Loucy (cell line): Measurements from ENCODE around the gene NAGLU.

Source experiments
- H2AFZ ChIP-seq: fragments of 200-600 bp; sonication (generic); 2 replicates; pipeline ENCODE4 v1.6.0; 2016; ENCODE audit warnings: antibody characterized with exemption, mild to moderate bottlenecking, low read length, moderate library complexity
- H3F3A ChIP-seq: fragments of 200-600 bp; 2 replicates; pipeline ENCODE4 v1.6.0; 2016; ENCODE audit warnings: antibody characterized with exemption, low read depth, mild to moderate bottlenecking
- H3K27me3 ChIP-seq: fragments of 200-600 bp; sonication (generic); 2 replicates; pipeline ENCODE4 v1.6.1; 2014; ENCODE audit warnings: low read length, mild to moderate bottlenecking; ENCODE audit not compliant: insufficient read depth, poor library complexity, severe bottlenecking
- H3K36me3 ChIP-seq: fragments of 200-600 bp; sonication (generic); 2 replicates; pipeline ENCODE4 v1.6.1; 2016; ENCODE audit warnings: low read length; ENCODE audit not compliant: insufficient read depth
- H3K4me1 ChIP-seq: fragments of 200-600 bp; sonication (generic); 2 replicates; pipeline ENCODE4 v1.5.1; 2014; ENCODE audit warnings: low read length, mild to moderate bottlenecking; ENCODE audit not compliant: insufficient read depth, poor library complexity, severe bottlenecking
- H3K4me2 ChIP-seq: fragments of 200-600 bp; sonication (generic); 2 replicates; pipeline ENCODE4 v1.6.0; 2014; ENCODE audit warnings: antibody characterized with exemption, low read length, low read depth, mild to moderate bottlenecking; ENCODE audit not compliant: poor library complexity, severe bottlenecking
- H3K4me3 ChIP-seq: fragments of 200-600 bp; sonication (generic); 2 replicates; pipeline ENCODE4 v1.5.1; 2014; ENCODE audit warnings: low read length, mild to moderate bottlenecking, mixed read lengths; ENCODE audit not compliant: poor library complexity, severe bottlenecking
- H3K79me2 ChIP-seq: fragments of 200-600 bp; sonication (generic); 2 replicates; pipeline ENCODE4 v1.6.1; 2014; ENCODE audit warnings: low read length; ENCODE audit not compliant: insufficient read depth
- H3K9ac ChIP-seq: fragments of 200-600 bp; sonication (generic); 2 replicates; pipeline ENCODE4 v1.6.0; 2014; ENCODE audit warnings: mild to moderate bottlenecking, low read depth, low read length, moderate library complexity; ENCODE audit not compliant: poor library complexity, severe bottlenecking
- H3K9me2 ChIP-seq: fragments of 200-600 bp; sonication (generic); replicated peaks from 2 replicates; pipeline ENCODE4 v1.6.1; 2016; ENCODE audit warnings: low read depth, low read length, mixed read lengths
- H3K9me3 ChIP-seq: fragments of 200-600 bp; sonication (generic); 2 replicates; pipeline ENCODE4 v1.6.1; 2014; ENCODE audit warnings: mild to moderate bottlenecking, antibody characterized with exemption, low read length, low read depth; ENCODE audit not compliant: insufficient read depth
- H4K20me1 ChIP-seq: fragments of 200-600 bp; sonication (generic); 2 replicates; pipeline ENCODE4 v1.6.0; 2014; ENCODE audit warnings: antibody characterized with exemption, low read length, mild to moderate bottlenecking; ENCODE audit not compliant: insufficient read depth, poor library complexity, severe bottlenecking
- CTCF ChIP-seq: fragments of 200-600 bp; sonication (generic); conservative IDR thresholded peaks from 2 replicates; pipeline ENCODE4 v1.5.1; 2014; ENCODE audit warnings: mild to moderate bottlenecking, antibody characterized with exemption, low read length
- EZH2phosphoT487 ChIP-seq: fragments of 200-600 bp; IDR thresholded peaks from 2 replicates; pipeline ENCODE4 v1.6.1; 2018; ENCODE audit warnings: antibody characterized with exemption, mild to moderate bottlenecking, moderate library complexity, borderline replicate concordance

The NAGLU gene

DNA sequence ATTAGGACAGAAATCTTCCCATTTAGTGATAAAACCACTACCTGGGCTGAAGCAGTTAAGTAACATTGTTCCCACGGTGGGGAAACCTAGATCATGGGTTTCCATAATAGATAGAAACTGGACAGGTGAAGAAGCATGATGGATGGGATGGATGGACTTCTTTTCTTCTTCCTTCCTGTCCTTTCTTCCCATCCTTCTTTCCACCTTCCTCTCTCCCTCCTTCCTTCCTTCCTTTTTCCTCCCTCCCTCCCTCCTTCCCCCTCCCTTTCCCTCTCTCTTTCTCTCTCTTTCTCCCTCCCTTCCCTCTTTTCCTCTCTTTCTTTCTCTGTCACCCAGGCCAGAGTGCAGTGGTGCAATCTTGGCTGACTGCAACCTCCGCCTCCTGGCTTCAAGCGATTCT lies 38.4 kb downstream of the NAGLU start:
- no peak for TF ChIP-seq CTCF
- TF ChIP-seq EZH2phosphoT487 = no peak
- Histone ChIP-seq H4K20me1 (peaks cover 2% of the 10 kb centered on the region), H3K79me2 (peaks cover 42% of the 10 kb centered on the region), H3K36me3 (peaks cover 41% of the 10 kb centered on the region; the same call in 1 of the 2 replicates), H3K9me3 (no peaks in the 10 kb centered on the region), H3K27me3 (no peaks in the 10 kb centered on the region), H3K4me3 (no peak overlapping the region), H3K4me1 (peaks cover 14% of the 10 kb centered on the region), H2AFZ (no peak overlapping the region), H3K9ac (no peak overlapping the region), H3F3A (no peaks in the 10 kb centered on the region; the same call in 1 of the 2 replicates), H3K4me2 (no peak overlapping the region), H3K9me2 (no peaks in the 10 kb centered on the region)

- Histone ChIP-seq H3K4me3 (peak overlapping the region; percentile 99), H2AFZ (peak overlapping the region; percentile 95), H3K4me2 (peak overlapping the region; percentile 95), H3K79me2 (peaks cover 23% of the 10 kb centered on the region), H3K4me1 (peaks cover 11% of the 10 kb centered on the region), H3K27me3 (no peaks in the 10 kb centered on the region), H4K20me1 (no peaks in the 10 kb centered on the region), H3F3A (no peaks in the 10 kb centered on the region; the same call in 1 of the 2 replicates), H3K9me3 (no peaks in the 10 kb centered on the region), H3K36me3 (peaks cover 43% of the 10 kb centered on the region; the same call in 1 of the 2 replicates), H3K9ac (peak overlapping the region; percentile 94), H3K9me2 (no peaks in the 10 kb centered on the region)
- TF ChIP-seq CTCF = no peak
- no peak for TF ChIP-seq EZH2phosphoT487
Measured at GRCh38 chr17:42577140-42577531, 41.1 kb downstream of the NAGLU start.

- Histone ChIP-seq H2AFZ (peak within 1 kb of the TSS; percentile 95), H3K36me3 (peaks cover 44% of the 10 kb centered on the region; the same call in 1 of the 2 replicates), H3K27me3 (no peaks in the 10 kb centered on the region), H3K9me2 (no peaks in the 10 kb centered on the region), H3K79me2 (peaks cover 21% of the 10 kb centered on the region), H3K9ac (peak within 1 kb of the TSS; percentile 94), H3F3A (no peaks in the 10 kb centered on the region; the same call in 1 of the 2 replicates), H4K20me1 (no peaks in the 10 kb centered on the region), H3K4me3 (peak within 1 kb of the TSS; percentile 99), H3K4me1 (peaks cover 11% of the 10 kb centered on the region), H3K4me2 (peak within 1 kb of the TSS; percentile 95), H3K9me3 (no peaks in the 10 kb centered on the region)
- peak; percentile 46 for TF ChIP-seq CTCF
- TF ChIP-seq EZH2phosphoT487 = no peak
Measured at GRCh38 chr17:42577532-42578281, 41.7 kb downstream of the NAGLU start, which contains the start of gene PSMC3IP. Gene PSMC3IP (minus strand): TSS chr17:42577729. CDS start chr17:42577686, 43 bp downstream.
